Activated CD4-positive, alpha-beta T cell treated with anti-CD3 and anti-CD28 coated beads, Interleukin-2, amount 50 U/mL, for 4 hours (primary cell): ENCODE measurements around the gene PSME2.

Source experiments
- DNase-seq, 2 experiments: peaks; one replicate each; pipeline ENCODE4 v3.0.0-alpha.2; 2020

The PSME2 gene

DNA sequence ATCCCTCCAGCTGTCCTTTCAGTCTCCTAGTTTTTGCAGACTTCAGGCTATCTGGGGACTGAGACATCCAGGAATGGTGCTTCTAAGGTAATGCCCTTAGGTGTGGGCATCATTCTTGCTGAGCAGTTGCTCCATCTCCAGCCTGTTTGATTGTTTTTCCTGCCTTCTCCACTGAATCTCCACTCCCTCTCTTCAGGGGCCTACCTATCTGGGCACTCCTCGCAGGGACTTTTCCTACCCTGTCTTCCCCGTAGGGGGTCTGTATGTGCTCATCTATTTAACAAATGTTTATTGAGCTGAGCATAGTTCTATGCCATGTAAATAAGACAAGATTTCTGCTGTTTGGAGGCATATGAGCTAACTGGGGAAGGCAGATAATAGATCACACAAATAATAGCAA lies 13.4 kb downstream of the PSME2 start:
- DNase-seq, result no peak

- DNase-seq, result peak in 1 of 2 experiments; percentile 13
Observed at GRCh38 chr14:24132061-24132685, 14.2 kb downstream of the PSME2 start.

- DNase-seq, result no peak
Observed at GRCh38 chr14:24131549-24131966, 14.9 kb downstream of the PSME2 start.

DNA sequence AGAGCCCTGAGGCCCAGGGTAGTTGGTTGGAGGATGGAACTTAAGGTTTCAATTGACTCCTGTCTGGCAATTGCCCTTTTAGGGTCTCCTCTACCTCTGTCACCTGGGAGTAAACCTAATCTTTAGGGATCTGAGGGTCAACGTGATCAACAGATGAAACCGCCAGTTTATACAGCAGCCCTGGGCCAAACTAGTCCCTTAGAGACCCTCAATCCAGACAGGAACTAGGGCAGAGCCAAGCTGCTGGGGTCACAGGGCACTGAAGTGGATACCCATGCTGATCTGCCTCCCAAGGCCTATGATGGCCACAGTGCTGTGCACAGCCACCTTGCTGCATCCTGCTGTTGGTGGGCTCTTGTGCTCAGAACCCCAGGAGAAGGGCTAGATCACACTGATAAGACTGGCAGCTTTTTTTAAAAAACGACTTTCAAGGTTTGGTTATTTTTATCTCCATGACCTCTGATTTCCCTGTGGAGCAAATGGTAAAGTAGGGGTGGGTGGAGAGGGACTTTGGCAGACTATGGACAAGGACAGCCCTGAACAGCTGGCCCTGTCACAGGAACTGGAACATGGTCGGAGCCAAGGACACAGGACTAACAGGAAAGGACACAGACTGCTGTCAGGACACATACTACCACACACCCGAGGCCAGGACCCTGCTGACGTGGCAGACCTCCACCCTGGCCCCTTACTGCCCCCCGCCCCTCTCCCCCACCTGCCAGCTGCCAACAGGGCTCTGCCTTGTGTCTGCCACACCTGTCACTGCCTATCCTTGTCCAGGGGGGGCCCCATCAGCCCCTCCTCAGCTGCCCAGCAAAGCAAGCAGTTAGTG lies 15.5 kb downstream of the PSME2 start:
- DNase-seq, result no peak

DNA sequence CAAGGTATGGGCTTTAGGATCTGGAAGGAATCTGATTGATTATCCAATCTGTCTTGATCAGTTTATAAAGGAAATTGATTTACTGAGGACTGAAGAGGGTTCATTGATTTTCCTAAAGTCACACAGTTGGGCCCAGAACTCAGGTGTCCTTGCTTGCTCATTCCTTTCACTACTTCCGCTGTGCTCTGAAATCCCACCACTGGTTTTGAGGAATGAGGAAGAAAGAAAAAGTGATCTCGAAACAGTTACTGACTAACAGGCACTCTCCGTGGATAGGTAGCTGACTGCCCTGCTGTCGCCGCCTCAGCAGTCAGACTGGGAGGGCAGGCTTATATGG lies 16.1 kb downstream of the PSME2 start, which contains the start of gene FITM1:
Gene FITM1, plus strand, starts transcription at position 280 of the 337 bp plus-strand sequence. CDS start 905 bp downstream, outside the sequence.
- DNase-seq, result no peak

GRCh38 chr14:24129410-24129998 lies 16.9 kb downstream of the PSME2 start:
- DNase-seq, result no peak

DNA sequence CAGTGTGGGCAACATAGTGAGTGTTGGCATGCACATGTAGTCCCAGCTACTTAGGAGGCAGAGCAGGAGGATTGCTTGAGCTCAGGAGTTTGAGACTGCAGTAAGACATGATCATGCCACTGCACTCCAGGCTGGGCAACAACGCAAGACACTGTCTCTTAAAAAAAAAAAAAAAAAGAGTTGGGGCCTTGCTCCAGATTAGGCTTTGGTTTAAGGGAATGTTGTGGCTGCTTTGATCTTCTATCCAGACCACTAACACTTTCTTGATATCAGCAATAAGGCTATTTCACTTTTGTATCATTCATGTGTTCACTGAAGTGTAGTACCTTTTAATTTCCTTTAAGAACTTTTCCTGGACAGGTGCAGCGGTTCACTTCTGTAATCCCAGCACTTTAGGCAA lies 18.7 kb downstream of the PSME2 start:
- no peak for DNase-seq

- DNase-seq, result no peak
Observed at GRCh38 chr14:24126939-24127338, 19.5 kb downstream of the PSME2 start.

DNA sequence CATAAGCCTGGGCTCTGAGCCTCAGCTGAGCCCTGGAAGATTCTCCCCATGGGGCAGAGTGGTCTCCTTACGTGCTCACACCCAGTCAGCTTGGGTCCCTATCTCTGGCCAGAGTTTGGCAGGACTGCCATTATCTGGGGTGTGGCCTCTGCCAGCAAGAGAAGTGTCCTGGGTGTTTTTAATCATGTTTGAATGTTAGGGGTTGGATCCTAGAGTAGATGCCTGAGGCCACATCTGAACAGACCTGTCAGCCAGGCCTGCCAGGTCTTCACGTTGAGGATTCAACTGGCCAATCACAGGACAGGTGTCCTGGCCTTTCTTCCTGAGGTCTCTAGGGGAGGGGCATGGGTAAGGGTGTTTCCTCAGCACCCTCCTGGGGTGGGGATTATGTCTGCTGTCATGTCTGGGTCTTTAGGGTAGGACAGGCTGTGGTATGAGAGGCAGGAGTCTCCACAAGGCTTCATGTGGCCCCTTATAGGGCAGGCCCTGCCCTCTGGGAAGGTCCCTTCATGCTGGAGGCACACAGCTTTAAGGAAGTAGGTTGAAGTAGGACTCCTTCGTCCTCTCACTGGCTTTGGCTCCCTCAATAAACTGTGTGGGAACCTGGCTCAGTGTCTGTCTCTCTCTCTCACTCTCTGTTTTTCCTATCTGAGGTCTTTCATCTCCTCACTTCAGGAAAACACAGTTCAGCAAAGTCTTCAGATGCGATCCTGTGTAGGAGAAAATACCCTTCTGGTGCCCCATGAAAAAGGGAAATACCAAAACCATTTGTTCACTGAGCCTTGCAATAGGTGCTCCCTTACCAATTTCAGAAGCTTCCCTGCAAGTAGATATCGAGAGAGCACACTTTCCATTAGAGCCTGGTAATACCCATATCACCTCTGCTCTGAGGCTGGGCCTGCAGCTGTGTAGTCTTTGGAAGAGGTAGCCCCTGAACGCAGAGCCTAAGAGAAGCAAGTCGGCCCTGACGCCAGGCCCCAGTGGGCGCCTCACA lies 22.7 kb downstream of the PSME2 start:
- DNase-seq, result no peak

GRCh38 chr14:24122898-24123297 lies 23.5 kb downstream of the PSME2 start:
- DNase-seq, result no peak

DNA sequence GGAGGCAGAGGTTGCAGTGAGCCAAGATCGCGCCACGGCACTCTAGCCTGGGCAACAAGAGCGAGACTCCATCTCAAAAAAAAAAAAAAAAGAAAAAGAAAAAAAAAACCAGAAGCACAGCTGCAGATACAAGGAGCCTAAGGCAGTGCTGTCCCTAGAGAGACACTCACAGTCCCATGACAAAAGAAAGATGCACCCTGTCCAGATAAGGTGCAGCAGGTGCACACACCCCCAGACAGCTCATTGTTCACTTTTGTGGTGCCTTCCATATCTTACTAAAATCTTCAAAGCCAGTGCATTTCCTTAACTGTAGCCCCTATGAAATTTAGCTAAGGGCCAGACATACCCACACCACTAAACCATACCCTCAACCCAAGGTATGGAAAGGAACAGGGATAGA lies 24.0 kb downstream of the PSME2 start:
- DNase-seq, result no peak

DNA sequence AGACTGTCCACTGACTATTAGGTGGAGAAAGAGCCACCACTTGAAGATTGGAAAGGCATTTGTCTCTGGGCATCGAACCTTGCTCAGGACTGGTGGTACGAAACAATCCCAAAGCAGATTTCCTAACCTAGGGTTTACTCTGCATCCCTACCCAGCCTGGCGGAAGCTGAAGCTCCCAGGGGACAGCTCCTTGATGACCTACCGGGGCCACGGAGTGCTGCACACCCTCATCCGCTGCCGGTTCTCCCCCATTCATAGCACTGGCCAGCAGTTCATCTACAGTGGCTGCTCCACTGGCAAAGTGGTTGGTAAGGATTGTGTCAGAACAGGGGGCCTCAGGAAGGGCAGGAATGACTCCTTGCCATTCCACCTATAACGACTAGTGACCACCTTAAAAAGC lies 25.2 kb downstream of the PSME2 start:
- DNase-seq, result no peak

GRCh38 chr14:24119691-24120090 lies 26.7 kb downstream of the PSME2 start:
- DNase-seq, result no peak

- DNase-seq, result no peak
Observed at GRCh38 chr14:24117179-24117578, 29.2 kb downstream of the PSME2 start.

DNA sequence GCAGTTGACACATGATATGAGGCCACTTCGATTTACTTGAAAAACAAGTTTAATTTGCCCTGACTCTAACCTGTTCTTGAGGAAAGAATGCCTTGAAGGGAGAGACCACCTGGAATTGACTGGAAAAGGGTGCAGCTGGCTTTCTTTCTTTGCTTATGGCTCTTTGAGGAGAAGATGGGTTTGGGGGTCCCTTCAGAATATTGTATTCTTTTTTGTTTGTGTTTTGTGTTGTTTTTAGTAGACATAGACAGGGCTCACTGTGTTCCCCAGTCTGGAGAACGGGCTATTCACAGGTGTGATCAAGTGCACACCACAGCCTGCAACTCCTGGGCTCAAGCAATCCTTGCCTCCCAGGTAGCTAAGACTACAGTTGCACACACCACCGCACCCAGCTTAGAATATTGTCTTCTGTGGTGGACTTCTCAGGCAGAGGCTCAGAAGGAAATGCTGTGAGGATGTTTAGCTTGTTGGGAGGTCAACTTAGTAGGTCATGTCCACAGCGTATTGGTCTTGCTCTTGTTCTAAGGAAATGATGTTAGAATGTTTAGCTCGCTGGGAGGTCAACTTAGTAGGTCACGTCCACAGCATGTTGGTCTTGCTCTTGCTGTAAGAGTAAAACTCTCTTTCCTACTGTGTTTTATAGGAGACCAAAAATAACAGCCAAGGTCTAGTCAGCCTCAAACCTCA lies 30.1 kb downstream of the PSME2 start:
- DNase-seq, result no peak

GRCh38 chr14:24115422-24116127 lies 30.8 kb downstream of the PSME2 start:
- DNase-seq, result no peak

DNA sequence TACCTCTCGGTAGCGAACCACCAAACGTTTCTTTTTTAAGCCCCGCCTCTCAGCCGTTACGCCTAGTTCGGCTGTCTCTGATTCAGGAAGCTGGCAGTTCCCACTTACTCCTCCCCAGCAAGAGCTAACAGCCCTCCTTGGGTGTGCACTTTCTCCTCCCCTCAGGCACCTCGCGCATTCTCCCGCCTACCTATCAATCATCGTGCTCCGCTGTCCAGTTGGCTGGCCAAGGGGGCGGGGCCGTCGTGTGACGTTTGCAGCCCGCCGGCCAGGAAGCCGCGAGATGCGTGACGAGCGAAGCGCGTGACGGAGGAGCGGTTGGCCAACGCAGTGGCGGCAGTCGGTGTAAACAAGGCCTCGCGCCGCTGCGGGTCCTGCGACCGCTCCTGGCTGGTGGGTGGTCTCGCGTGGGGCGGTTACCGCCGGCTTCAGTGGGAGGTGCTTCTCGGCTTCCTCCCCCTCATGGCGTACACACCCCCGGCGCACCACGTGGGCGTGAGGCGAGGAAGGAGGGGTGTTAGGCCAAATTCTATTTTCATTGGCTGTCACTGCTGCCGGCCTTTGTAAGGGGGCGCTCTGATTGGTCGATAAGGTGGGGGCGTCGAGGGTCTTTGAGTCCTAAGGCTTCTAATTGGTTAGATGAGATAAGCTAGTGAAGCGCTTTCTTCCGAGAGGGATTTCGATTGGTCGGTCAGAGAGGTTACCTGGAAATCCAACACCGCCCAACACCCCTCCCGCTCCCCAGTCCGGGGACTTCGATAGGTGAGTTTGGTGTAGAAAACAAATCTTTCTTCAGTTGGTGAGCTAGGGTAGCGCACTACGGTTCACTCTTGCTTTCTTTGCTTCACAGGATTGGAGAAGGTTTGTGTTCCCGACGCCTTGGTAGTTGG lies 31.6 kb downstream of the PSME2 start, which contains the start of the genes DCAF11 and NRL:
Gene DCAF11, plus strand, starts transcription at position 246 of the 890 bp plus-strand sequence. CDS start 818 bp downstream, outside the sequence.
Gene NRL, minus strand, starts transcription at position 418 of the 890 bp plus-strand sequence. CDS start 32,101 bp downstream, outside the sequence.
- DNase-seq, result peak; percentile 98 to 99

GRCh38 chr14:24113801-24114531 lies 32.4 kb downstream of the PSME2 start:
- DNase-seq, result peak; percentile 60 to 65

GRCh38 chr14:24113379-24113800 lies 33.0 kb downstream of the PSME2 start:
- DNase-seq, result no peak
